ENCODE results near the gene EGLN3.
"Not testable (repeated sequence)": the region's sequence is repeated elsewhere in the genome, so short reads cannot be mapped to it uniquely, and the experiment has no call there.

The EGLN3 gene

DNA sequence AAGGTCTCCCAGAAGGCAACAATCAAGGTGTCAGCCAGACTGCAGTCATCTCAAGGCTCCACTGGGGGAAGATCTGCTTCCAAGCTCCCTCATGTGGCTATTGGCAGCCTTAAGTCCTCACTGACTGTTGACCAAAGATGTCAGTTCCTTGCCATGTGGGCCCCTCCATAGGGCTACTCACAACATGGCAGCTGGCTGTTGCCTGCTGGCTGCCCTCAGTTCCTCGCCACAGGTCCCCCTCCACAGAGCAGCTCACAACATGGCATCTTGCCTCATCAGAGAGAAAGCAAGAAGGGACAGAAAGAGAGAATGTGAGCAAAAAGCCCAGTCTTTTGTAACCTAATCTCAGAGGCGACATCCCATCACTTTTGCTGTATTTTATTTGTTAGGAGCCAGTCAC lies 34.4 kb upstream of the EGLN3 start:
- Histone ChIP-seq H3K4me1 (ENCODE audit: control insufficient read depth, insufficient read depth, low read length, poor library complexity, severe bottlenecking) (no peaks in the 10 kb centered on the region), H3K36me3 (ENCODE audit: control insufficient read depth, insufficient read depth, low read length) (no peaks in the 10 kb centered on the region), H3K27ac (ENCODE audit: insufficient read depth, low read length, poor library complexity, severe bottlenecking) (no peak overlapping the region), H3K9me3 (ENCODE audit: control insufficient read depth, low read length) (no peaks in the 10 kb centered on the region), H3K27me3 (replicated peaks; ENCODE audit: control insufficient read depth, insufficient read depth, low read length, poor library complexity, severe bottlenecking) (no peaks in the 10 kb centered on the region), H3K4me3 (ENCODE audit: insufficient read depth, low read depth, low read length, poor library complexity, severe bottlenecking) (no peak overlapping the region)
- DNase-seq = no peak

DNA sequence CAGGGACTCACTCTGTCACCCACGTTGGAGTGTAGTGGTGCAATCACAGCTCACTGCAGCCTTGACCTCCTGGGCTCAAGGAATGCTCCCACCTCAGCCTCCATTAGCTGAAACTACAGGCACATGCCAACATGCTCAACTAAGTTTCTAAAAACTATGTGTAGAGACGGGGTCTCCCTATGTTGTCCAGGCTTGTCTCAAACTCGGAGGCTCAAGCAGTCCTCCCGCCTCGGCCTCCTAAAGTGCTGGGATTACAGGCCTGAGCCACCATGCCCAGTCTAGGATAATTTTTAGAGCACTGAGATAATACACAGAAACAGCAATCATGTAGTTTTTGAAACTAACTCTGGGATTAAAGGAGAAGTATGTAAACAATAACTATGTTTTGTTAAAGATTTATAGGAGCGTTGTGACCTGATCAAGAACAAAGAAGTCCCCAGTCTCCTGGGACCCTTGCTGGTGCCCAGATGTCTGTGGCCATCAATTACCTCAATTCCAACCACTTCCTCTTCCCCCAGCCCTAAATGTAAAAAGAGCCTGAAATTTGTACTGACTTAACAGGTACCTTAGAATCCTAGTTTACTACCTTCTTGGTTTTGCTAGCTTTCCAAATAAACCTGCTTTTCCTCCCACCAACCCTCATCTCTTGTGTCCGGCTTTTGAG lies 28.9 kb upstream of the EGLN3 start:
- no peak overlapping the region for H3K27ac ChIP-seq (ENCODE audit: insufficient read depth, low read length, poor library complexity, severe bottlenecking)
- DNase-seq = no peak
- H3K4me3 ChIP-seq (ENCODE audit: insufficient read depth, low read depth, low read length, poor library complexity, severe bottlenecking) = no peak overlapping the region
- H3K9me3 ChIP-seq (ENCODE audit: control insufficient read depth, low read length) = no peaks in the 10 kb centered on the region
- H3K36me3 ChIP-seq (ENCODE audit: control insufficient read depth, insufficient read depth, low read length) = no peaks in the 10 kb centered on the region
- no peaks in the 10 kb centered on the region for H3K27me3 ChIP-seq (replicated peaks; ENCODE audit: control insufficient read depth, insufficient read depth, low read length, poor library complexity, severe bottlenecking)
- no peaks in the 10 kb centered on the region for H3K4me1 ChIP-seq (ENCODE audit: control insufficient read depth, insufficient read depth, low read length, poor library complexity, severe bottlenecking)

DNA sequence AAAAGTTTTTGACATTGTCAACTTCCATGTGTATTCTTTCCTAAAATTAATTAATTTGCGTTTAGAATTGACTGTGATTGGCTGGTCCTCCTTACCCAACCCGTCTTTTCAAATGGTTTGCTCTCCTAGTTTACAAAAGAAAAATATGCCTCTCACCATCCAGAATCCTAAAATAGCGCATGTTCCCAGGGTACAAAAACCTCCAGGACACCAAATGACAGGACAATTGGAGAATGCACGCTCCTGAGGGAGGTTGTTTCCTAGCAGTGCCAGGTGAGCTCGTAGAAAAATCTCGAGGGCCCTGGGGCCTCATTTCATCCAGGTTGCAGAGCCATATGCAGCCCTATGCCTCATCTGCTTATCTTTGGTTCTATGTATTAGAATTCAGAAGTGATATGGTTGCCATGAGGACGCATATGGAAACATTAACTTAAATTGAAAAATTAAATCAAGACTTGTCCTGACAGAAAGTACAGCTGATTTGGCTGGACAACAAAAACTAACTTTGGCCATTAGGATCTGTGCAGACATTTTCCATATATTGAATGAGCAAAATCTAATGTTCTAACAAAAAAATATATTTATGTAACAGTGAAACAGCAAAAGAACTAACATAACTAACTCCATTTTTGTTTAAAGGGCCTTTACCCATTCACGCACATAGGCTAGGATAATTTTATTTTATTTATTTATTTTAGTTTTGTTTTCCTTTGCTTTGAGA lies 28.2 kb upstream of the EGLN3 start:
- Histone ChIP-seq H3K4me3 (ENCODE audit: insufficient read depth, low read depth, low read length, poor library complexity, severe bottlenecking) (no peak overlapping the region), H3K9me3 (ENCODE audit: control insufficient read depth, low read length) (no peaks in the 10 kb centered on the region), H3K27me3 (replicated peaks; ENCODE audit: control insufficient read depth, insufficient read depth, low read length, poor library complexity, severe bottlenecking) (no peaks in the 10 kb centered on the region), H3K36me3 (ENCODE audit: control insufficient read depth, insufficient read depth, low read length) (no peaks in the 10 kb centered on the region), H3K4me1 (ENCODE audit: control insufficient read depth, insufficient read depth, low read length, poor library complexity, severe bottlenecking) (no peaks in the 10 kb centered on the region), H3K27ac (ENCODE audit: insufficient read depth, low read length, poor library complexity, severe bottlenecking) (no peak overlapping the region)
- DNase-seq = no peak

DNA sequence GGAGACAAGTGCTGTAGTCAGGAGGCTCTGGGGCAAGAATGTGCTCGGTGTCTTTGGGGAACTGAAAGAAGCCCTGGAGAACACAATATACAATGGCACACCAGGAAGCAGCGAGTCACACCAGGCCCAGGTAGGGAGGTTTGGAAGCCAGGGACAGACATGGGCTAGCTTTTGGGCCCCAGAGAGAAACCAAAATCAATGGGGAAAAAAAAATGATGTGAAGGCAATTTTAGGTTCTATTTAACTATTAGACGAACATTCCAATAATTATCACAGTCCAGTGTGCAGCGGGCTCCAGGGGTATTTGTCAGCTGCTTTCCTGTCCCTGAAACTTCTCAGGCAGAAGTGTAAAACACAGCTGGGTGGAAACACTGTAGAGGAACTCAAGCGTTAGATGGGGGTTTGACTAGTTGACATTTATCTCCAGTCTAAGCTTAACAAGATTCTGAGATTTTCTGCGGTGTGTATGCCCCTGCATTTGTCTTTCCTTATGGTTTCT lies 21.8 kb upstream of the EGLN3 start:
- Histone ChIP-seq H3K9me3 (ENCODE audit: control insufficient read depth, low read length) (no peaks in the 10 kb centered on the region), H3K27me3 (replicated peaks; ENCODE audit: control insufficient read depth, insufficient read depth, low read length, poor library complexity, severe bottlenecking) (no peaks in the 10 kb centered on the region), H3K4me3 (ENCODE audit: insufficient read depth, low read depth, low read length, poor library complexity, severe bottlenecking) (no peak overlapping the region), H3K27ac (ENCODE audit: insufficient read depth, low read length, poor library complexity, severe bottlenecking) (no peak overlapping the region), H3K4me1 (ENCODE audit: control insufficient read depth, insufficient read depth, low read length, poor library complexity, severe bottlenecking) (no peaks in the 10 kb centered on the region), H3K36me3 (ENCODE audit: control insufficient read depth, insufficient read depth, low read length) (no peaks in the 10 kb centered on the region)
- DNase-seq = no peak

DNA sequence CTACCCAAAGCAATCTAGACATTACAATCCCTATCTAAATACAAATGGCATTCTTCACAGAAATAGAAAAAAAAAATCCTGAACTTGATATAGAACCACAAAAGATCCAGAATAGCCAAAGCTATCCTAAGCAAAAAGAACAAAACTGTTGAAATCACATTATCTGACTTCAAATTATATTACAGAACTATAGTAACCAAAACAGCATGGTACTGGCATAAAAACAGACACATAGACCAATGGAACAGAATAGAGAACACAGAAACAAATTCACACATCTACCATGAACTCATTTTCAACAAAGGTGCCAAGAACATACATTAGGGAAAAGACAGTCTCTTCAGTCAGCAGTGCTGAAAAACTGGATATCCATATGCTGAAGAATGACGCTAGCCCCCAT lies 19.0 kb upstream of the EGLN3 start:
- H3K27ac ChIP-seq (ENCODE audit: insufficient read depth, low read length, poor library complexity, severe bottlenecking); H3K4me1 ChIP-seq (ENCODE audit: control insufficient read depth, insufficient read depth, low read length, poor library complexity, severe bottlenecking); H3K4me3 ChIP-seq (ENCODE audit: insufficient read depth, low read depth, low read length, poor library complexity, severe bottlenecking); H3K36me3 ChIP-seq (ENCODE audit: control insufficient read depth, insufficient read depth, low read length); DNase-seq; H3K27me3 ChIP-seq (replicated peaks; ENCODE audit: control insufficient read depth, insufficient read depth, low read length, poor library complexity, severe bottlenecking); H3K9me3 ChIP-seq (ENCODE audit: control insufficient read depth, low read length): not testable (repeated sequence)

DNA sequence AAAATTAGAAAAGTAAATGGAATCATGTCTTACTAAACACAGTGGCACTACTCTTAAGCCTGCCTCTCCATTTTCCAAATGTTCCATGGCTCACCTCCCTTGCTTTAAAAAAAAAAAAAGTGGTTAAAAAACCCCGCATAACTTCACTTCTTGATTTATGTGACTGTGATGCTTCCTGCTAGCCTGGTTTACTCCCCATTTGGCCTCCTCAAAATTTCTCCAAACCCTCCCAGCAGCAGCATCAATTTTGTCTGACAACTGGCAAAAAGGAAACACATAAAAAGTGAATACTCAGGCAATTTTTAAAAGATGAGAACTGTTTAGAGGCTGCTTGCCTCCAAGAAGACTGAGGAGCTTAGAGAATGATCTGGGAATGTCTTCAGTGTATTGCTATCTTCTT lies 17.8 kb upstream of the EGLN3 start:
- no peak overlapping the region for H3K4me3 ChIP-seq (ENCODE audit: insufficient read depth, low read depth, low read length, poor library complexity, severe bottlenecking)
- no peak for DNase-seq
- H3K4me1 ChIP-seq (ENCODE audit: control insufficient read depth, insufficient read depth, low read length, poor library complexity, severe bottlenecking) = no peaks in the 10 kb centered on the region
- no peaks in the 10 kb centered on the region for H3K36me3 ChIP-seq (ENCODE audit: control insufficient read depth, insufficient read depth, low read length)
- no peaks in the 10 kb centered on the region for H3K9me3 ChIP-seq (ENCODE audit: control insufficient read depth, low read length)
- H3K27me3 ChIP-seq (replicated peaks; ENCODE audit: control insufficient read depth, insufficient read depth, low read length, poor library complexity, severe bottlenecking) = no peaks in the 10 kb centered on the region
- no peak overlapping the region for H3K27ac ChIP-seq (ENCODE audit: insufficient read depth, low read length, poor library complexity, severe bottlenecking)

DNA sequence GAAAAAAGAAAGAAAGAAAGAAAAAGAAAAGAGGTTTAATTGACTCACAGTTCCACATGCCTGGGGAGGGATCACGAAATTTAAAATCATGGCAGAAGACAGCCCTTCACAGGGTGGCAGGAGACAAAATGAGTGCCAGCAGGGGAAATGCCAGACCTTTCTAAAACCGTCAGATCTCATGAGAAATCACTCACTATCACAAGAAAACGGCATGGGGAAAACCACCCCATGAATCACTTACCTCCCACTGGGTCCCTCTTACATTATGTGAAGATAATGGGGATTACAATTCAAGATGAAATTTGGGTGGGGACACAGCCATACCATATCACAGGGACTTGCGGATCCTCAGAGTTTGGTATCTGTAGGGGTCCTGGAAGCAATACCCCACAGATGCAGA lies 16.3 kb upstream of the EGLN3 start:
- Histone ChIP-seq H3K4me1 (ENCODE audit: control insufficient read depth, insufficient read depth, low read length, poor library complexity, severe bottlenecking) (no peaks in the 10 kb centered on the region), H3K27ac (ENCODE audit: insufficient read depth, low read length, poor library complexity, severe bottlenecking) (no peak overlapping the region), H3K36me3 (ENCODE audit: control insufficient read depth, insufficient read depth, low read length) (no peaks in the 10 kb centered on the region), H3K27me3 (replicated peaks; ENCODE audit: control insufficient read depth, insufficient read depth, low read length, poor library complexity, severe bottlenecking) (no peaks in the 10 kb centered on the region), H3K4me3 (ENCODE audit: insufficient read depth, low read depth, low read length, poor library complexity, severe bottlenecking) (no peak overlapping the region), H3K9me3 (ENCODE audit: control insufficient read depth, low read length) (no peaks in the 10 kb centered on the region)
- DNase-seq = no peak

DNA sequence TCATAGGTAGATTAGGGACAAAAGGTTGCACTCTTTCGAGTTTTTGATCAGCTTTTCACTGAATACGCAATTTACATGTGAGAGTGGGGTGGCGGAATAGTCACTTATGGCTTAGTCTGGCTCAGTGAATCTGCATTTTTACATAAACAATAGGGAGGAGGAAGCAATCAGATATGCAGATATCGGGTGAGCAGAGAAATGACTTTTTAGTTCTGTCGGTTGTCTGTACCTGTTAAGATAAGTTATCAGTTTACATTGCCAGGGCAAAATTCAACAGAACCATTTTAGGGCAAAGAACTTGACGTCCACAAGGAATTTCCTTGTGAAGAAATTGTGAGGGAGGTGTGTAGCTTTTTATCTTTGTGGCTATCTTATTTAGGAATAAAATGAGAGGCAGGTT lies 15.4 kb upstream of the EGLN3 start:
- Histone ChIP-seq H3K4me3 (ENCODE audit: insufficient read depth, low read depth, low read length, poor library complexity, severe bottlenecking) (no peak overlapping the region), H3K9me3 (ENCODE audit: control insufficient read depth, low read length) (no peaks in the 10 kb centered on the region), H3K27ac (ENCODE audit: insufficient read depth, low read length, poor library complexity, severe bottlenecking) (no peak overlapping the region), H3K27me3 (replicated peaks; ENCODE audit: control insufficient read depth, insufficient read depth, low read length, poor library complexity, severe bottlenecking) (no peaks in the 10 kb centered on the region), H3K4me1 (ENCODE audit: control insufficient read depth, insufficient read depth, low read length, poor library complexity, severe bottlenecking) (no peaks in the 10 kb centered on the region), H3K36me3 (ENCODE audit: control insufficient read depth, insufficient read depth, low read length) (no peaks in the 10 kb centered on the region)
- no peak for DNase-seq

DNA sequence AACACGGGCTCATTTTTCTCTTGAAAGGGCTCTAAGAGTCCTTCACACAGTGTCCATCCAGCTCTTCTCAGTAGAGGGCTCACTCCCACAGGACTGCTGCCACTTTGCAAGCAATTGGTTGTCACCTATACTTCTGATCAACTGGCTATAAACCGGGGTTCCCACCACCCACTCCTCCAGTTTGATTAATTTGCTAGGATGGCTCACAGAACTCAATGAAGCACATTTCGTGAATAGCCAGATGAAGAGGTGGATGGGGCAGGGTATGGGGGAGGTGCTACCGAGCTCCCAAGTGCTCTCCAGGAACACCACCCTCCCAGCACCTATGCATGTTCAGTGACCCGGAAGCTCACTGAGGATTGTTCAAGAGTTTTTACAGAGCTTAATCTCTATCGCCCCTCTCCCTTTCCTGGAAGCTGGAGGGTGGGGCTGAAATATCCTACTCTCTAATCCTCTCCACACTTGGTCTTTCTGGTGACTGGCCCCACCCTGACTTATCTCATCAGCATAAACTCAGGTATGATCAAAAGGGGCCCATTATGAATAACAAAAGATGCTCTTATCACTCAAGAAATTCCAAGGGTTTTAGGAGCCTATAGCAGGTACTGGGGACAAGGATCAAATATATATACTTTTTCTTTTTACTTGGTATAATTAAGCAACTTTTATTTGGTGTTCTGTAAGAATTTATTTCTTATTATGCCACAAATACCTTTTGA lies 13.9 kb upstream of the EGLN3 start:
- no peaks in the 10 kb centered on the region for H3K9me3 ChIP-seq (ENCODE audit: control insufficient read depth, low read length)
- no peak overlapping the region for H3K4me3 ChIP-seq (ENCODE audit: insufficient read depth, low read depth, low read length, poor library complexity, severe bottlenecking)
- DNase-seq = no peak
- H3K4me1 ChIP-seq (ENCODE audit: control insufficient read depth, insufficient read depth, low read length, poor library complexity, severe bottlenecking) = no peaks in the 10 kb centered on the region
- H3K27ac ChIP-seq (ENCODE audit: insufficient read depth, low read length, poor library complexity, severe bottlenecking) = no peak overlapping the region
- H3K36me3 ChIP-seq (ENCODE audit: control insufficient read depth, insufficient read depth, low read length) = no peaks in the 10 kb centered on the region
- H3K27me3 ChIP-seq (replicated peaks; ENCODE audit: control insufficient read depth, insufficient read depth, low read length, poor library complexity, severe bottlenecking) = no peaks in the 10 kb centered on the region

DNA sequence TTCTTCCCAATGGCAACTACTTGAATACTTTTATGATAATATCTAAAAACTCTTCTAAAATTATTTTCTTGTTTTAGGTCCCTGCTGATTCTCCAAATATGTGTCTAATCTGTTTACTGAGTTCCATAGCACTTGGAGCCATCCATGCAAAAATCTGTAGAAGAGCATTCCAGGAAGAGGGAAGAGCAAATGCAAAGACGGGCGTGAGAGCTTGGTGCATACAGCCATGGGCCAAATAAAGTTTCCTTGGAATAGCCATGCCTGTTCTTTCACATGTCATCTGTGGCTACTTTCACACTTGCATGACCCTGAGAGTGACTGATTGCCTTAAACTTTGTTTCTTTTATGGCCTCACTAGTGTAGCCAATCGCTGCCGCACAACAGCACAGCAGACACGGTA lies 13.0 kb upstream of the EGLN3 start:
- no peak for DNase-seq
- H3K27ac ChIP-seq (ENCODE audit: insufficient read depth, low read length, poor library complexity, severe bottlenecking) = no peak overlapping the region
- no peaks in the 10 kb centered on the region for H3K36me3 ChIP-seq (ENCODE audit: control insufficient read depth, insufficient read depth, low read length)
- no peaks in the 10 kb centered on the region for H3K9me3 ChIP-seq (ENCODE audit: control insufficient read depth, low read length)
- no peaks in the 10 kb centered on the region for H3K4me1 ChIP-seq (ENCODE audit: control insufficient read depth, insufficient read depth, low read length, poor library complexity, severe bottlenecking)
- no peaks in the 10 kb centered on the region for H3K27me3 ChIP-seq (replicated peaks; ENCODE audit: control insufficient read depth, insufficient read depth, low read length, poor library complexity, severe bottlenecking)
- H3K4me3 ChIP-seq (ENCODE audit: insufficient read depth, low read depth, low read length, poor library complexity, severe bottlenecking) = no peak overlapping the region

Measured in effector memory CD4-positive, alpha-beta T cell (primary cell).